C4-2B (cell line): Measurements from ENCODE around the gene MKNK1.

ENCODE experiments used
- ZFX ChIP-seq: fragments of 450-650 bp; IDR thresholded peaks from 2 replicates; pipeline ENCODE4 v1.6.1; 2017
- TF ChIP-seq, protein P1 (sequence below): fragments of 450-650 bp; conservative IDR thresholded peaks from 2 replicates; pipeline ENCODE4 v1.5.1; 2017; ENCODE audit warnings: mild to moderate bottlenecking

DNA sequence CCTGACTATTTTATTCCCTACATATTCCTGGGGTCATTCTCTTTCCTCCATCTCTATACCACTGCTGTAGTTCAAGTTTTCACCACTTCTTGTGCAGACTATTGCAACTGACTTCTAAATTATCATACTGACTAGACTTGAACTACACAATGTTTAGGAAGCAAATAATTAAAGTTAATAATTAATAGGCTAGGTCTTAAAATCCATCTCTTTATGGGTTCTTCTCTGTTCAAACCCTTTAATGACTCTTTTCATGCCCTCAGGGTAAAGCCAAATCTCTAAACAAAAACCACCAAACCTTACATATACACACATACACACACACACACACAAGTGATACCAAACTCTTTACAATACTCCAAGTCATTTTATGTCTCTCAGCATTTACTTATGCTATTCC, 34.9 kb upstream of the MKNK1 start:
- TF ChIP-seq, protein P1, sequence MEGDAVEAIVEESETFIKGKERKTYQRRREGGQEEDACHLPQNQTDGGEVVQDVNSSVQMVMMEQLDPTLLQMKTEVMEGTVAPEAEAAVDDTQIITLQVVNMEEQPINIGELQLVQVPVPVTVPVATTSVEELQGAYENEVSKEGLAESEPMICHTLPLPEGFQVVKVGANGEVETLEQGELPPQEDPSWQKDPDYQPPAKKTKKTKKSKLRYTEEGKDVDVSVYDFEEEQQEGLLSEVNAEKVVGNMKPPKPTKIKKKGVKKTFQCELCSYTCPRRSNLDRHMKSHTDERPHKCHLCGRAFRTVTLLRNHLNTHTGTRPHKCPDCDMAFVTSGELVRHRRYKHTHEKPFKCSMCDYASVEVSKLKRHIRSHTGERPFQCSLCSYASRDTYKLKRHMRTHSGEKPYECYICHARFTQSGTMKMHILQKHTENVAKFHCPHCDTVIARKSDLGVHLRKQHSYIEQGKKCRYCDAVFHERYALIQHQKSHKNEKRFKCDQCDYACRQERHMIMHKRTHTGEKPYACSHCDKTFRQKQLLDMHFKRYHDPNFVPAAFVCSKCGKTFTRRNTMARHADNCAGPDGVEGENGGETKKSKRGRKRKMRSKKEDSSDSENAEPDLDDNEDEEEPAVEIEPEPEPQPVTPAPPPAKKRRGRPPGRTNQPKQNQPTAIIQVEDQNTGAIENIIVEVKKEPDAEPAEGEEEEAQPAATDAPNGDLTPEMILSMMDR = no peak
- TF ChIP-seq ZFX = no peak
